ENCODE results near the gene CFHR1. TPM values are rescaled to one million over a fixed set of nuclear protein-coding genes. Genes with fewer than 3 reads are reported as not detected.
"Not testable (repeated sequence)": the region's sequence is repeated elsewhere in the genome, so short reads cannot be mapped to it uniquely, and the experiment has no call there.

CFHR1 gene
- total RNA-seq, 1 donor from 2014 or later, result 0.23 TPM

- Histone ChIP-seq H3K4me3 (ENCODE audit: insufficient read depth, low read depth, low read length) (no peak overlapping the region), H3K79me2 (ENCODE audit: insufficient read depth, low read length) (no peaks in the 10 kb centered on the region), H3K9me3 (ENCODE audit: insufficient read depth, low read depth, low read length) (no peaks in the 10 kb centered on the region), H4K20me1 (ENCODE audit: insufficient read depth, low read length) (no peaks in the 10 kb centered on the region), H3K9ac (ENCODE audit: low read length) (no peak overlapping the region), H3K4me1 (ENCODE audit: insufficient read depth, low read length) (no peaks in the 10 kb centered on the region), H3K27me3 (ENCODE audit: insufficient read depth, low read length) (no peaks in the 10 kb centered on the region), H3K27ac (ENCODE audit: low read depth, low read length) (no peak overlapping the region), H3K36me3 (ENCODE audit: insufficient read depth, low read length) (no peaks in the 10 kb centered on the region), H3K4me2 (ENCODE audit: low read length) (no peak overlapping the region), H2AFZ (ENCODE audit: low read depth, low read length) (no peak overlapping the region)
- no peak for DNase-seq (ENCODE audit: low read depth)
- Mint-ChIP-seq H3K4me1 (ENCODE audit: low read depth, unreplicated experiment) (no peaks in the 10 kb centered on the region), H3K9me3 (ENCODE audit: unreplicated experiment) (no peaks in the 10 kb centered on the region), H3K4me3 (ENCODE audit: unreplicated experiment) (no peak overlapping the region), H3K36me3 (ENCODE audit: low read depth, unreplicated experiment) (no peaks in the 10 kb centered on the region), H3K27ac (ENCODE audit: unreplicated experiment) (no peak overlapping the region), H3K27me3 (ENCODE audit: low read depth, unreplicated experiment) (no peaks in the 10 kb centered on the region)
- no peak for FAIRE-seq
- no peak for TF ChIP-seq EZH2 (IDR thresholded peaks at IDR 0.05; ENCODE audit: insufficient read depth, low read length)
- TF ChIP-seq CTCF (IDR thresholded peaks at IDR 0.05; ENCODE audit: insufficient read depth, low read depth, low read length), result no peak
Measured at GRCh38 chr1:196808529-196809235, 10.8 kb upstream of the CFHR1 start.

GRCh38 chr1:196817442-196817841 is 2.1 kb upstream of the CFHR1 start:
- H3K27ac Mint-ChIP-seq (ENCODE audit: unreplicated experiment); H3K79me2 ChIP-seq (ENCODE audit: insufficient read depth, low read length); H3K36me3 ChIP-seq (ENCODE audit: insufficient read depth, low read length); H3K9ac ChIP-seq (ENCODE audit: low read length); H3K4me3 ChIP-seq (ENCODE audit: insufficient read depth, low read depth, low read length); H3K4me3 Mint-ChIP-seq (ENCODE audit: unreplicated experiment); H2AFZ ChIP-seq (ENCODE audit: low read depth, low read length); H3K27me3 ChIP-seq (ENCODE audit: insufficient read depth, low read length); H3K4me2 ChIP-seq (ENCODE audit: low read length); FAIRE-seq; H4K20me1 ChIP-seq (ENCODE audit: insufficient read depth, low read length); H3K9me3 Mint-ChIP-seq (ENCODE audit: unreplicated experiment); H3K4me1 ChIP-seq (ENCODE audit: insufficient read depth, low read length); DNase-seq (ENCODE audit: low read depth); H3K36me3 Mint-ChIP-seq (ENCODE audit: low read depth, unreplicated experiment); H3K27ac ChIP-seq (ENCODE audit: low read depth, low read length); H3K27me3 Mint-ChIP-seq (ENCODE audit: low read depth, unreplicated experiment); H3K4me1 Mint-ChIP-seq (ENCODE audit: low read depth, unreplicated experiment); H3K9me3 ChIP-seq (ENCODE audit: insufficient read depth, low read depth, low read length): not testable (repeated sequence)

GRCh38 chr1:196827860-196828259 is 8.3 kb downstream of the CFHR1 start:
- not testable (repeated sequence) for H4K20me1 ChIP-seq (ENCODE audit: insufficient read depth, low read length); H3K4me1 ChIP-seq (ENCODE audit: insufficient read depth, low read length); H3K36me3 ChIP-seq (ENCODE audit: insufficient read depth, low read length); H3K9me3 ChIP-seq (ENCODE audit: insufficient read depth, low read depth, low read length); H3K27ac Mint-ChIP-seq (ENCODE audit: unreplicated experiment); H3K27me3 ChIP-seq (ENCODE audit: insufficient read depth, low read length); H3K4me3 ChIP-seq (ENCODE audit: insufficient read depth, low read depth, low read length); FAIRE-seq; H3K79me2 ChIP-seq (ENCODE audit: insufficient read depth, low read length); H3K4me1 Mint-ChIP-seq (ENCODE audit: low read depth, unreplicated experiment); H2AFZ ChIP-seq (ENCODE audit: low read depth, low read length); H3K27ac ChIP-seq (ENCODE audit: low read depth, low read length); H3K9ac ChIP-seq (ENCODE audit: low read length); H3K4me2 ChIP-seq (ENCODE audit: low read length); H3K4me3 Mint-ChIP-seq (ENCODE audit: unreplicated experiment); H3K27me3 Mint-ChIP-seq (ENCODE audit: low read depth, unreplicated experiment); H3K36me3 Mint-ChIP-seq (ENCODE audit: low read depth, unreplicated experiment); H3K9me3 Mint-ChIP-seq (ENCODE audit: unreplicated experiment)
- peak; percentile 25 for TF ChIP-seq CTCF (IDR thresholded peaks at IDR 0.05; ENCODE audit: insufficient read depth, low read depth, low read length)
- DNase-seq (ENCODE audit: low read depth), result peak; percentile 53

- FAIRE-seq; H3K4me3 Mint-ChIP-seq (ENCODE audit: unreplicated experiment); DNase-seq (ENCODE audit: low read depth); H3K27me3 Mint-ChIP-seq (ENCODE audit: low read depth, unreplicated experiment); H3K79me2 ChIP-seq (ENCODE audit: insufficient read depth, low read length); H3K36me3 Mint-ChIP-seq (ENCODE audit: low read depth, unreplicated experiment); H3K4me2 ChIP-seq (ENCODE audit: low read length); H3K4me1 Mint-ChIP-seq (ENCODE audit: low read depth, unreplicated experiment); H3K36me3 ChIP-seq (ENCODE audit: insufficient read depth, low read length); H4K20me1 ChIP-seq (ENCODE audit: insufficient read depth, low read length); H3K4me1 ChIP-seq (ENCODE audit: insufficient read depth, low read length); H3K27ac ChIP-seq (ENCODE audit: low read depth, low read length); H3K9ac ChIP-seq (ENCODE audit: low read length); H3K27ac Mint-ChIP-seq (ENCODE audit: unreplicated experiment); H2AFZ ChIP-seq (ENCODE audit: low read depth, low read length); H3K4me3 ChIP-seq (ENCODE audit: insufficient read depth, low read depth, low read length); H3K9me3 Mint-ChIP-seq (ENCODE audit: unreplicated experiment); H3K27me3 ChIP-seq (ENCODE audit: insufficient read depth, low read length); H3K9me3 ChIP-seq (ENCODE audit: insufficient read depth, low read depth, low read length): not testable (repeated sequence)
Measured at GRCh38 chr1:196849613-196850492, 30.3 kb downstream of the CFHR1 start.

Data from astrocyte (in vitro differentiated cells and primary cell).